ENCODE measurements around the gene CACNG1. TPM values are rescaled to one million over a fixed set of nuclear protein-coding genes. Genes with fewer than 3 reads are reported as not detected.
"Not testable (repeated sequence)": the region's sequence is repeated elsewhere in the genome, so short reads cannot be mapped to it uniquely, and the experiment has no call there.

Gene CACNG1
- total RNA-seq, 1 donor from 2014 or later = not detected

GRCh38 chr17:67078292-67078691, 33.9 kb downstream of the CACNG1 start:
- no peak for DNase-seq (ENCODE audit: low read depth in 2 of 2)

GRCh38 chr17:67079491-67079890, 35.1 kb downstream of the CACNG1 start:
- DNase-seq (ENCODE audit: low read depth in 2 of 2) = no peak

- no peak for DNase-seq (ENCODE audit: low read depth in 2 of 2)
Observed at GRCh38 chr17:67080804-67081203, 36.5 kb downstream of the CACNG1 start.

- DNase-seq (ENCODE audit: low read depth in 2 of 2) = no peak
Observed at GRCh38 chr17:67082107-67082506, 37.8 kb downstream of the CACNG1 start.

GRCh38 chr17:67085406-67085805, 41.1 kb downstream of the CACNG1 start:
- peak in 1 of 2 donors; percentile 50 for DNase-seq (ENCODE audit: low read depth in 2 of 2)

GRCh38 chr17:67088639-67089038, 44.3 kb downstream of the CACNG1 start:
- no peak for DNase-seq (ENCODE audit: low read depth in 2 of 2)

- no peak for DNase-seq (ENCODE audit: low read depth in 2 of 2)
Observed at GRCh38 chr17:67090341-67090740, 46.0 kb downstream of the CACNG1 start.

- DNase-seq (ENCODE audit: low read depth in 2 of 2) = peak in 1 of 2 donors; percentile 71
Observed at GRCh38 chr17:67092291-67092690, 47.9 kb downstream of the CACNG1 start.

GRCh38 chr17:67092710-67093109, 48.4 kb downstream of the CACNG1 start:
- DNase-seq (ENCODE audit: low read depth in 2 of 2) = not testable (repeated sequence)

- DNase-seq (ENCODE audit: low read depth in 2 of 2) = peak; percentile 53 to 59
Observed at GRCh38 chr17:67093348-67093747, 49.0 kb downstream of the CACNG1 start.

- peak in 1 of 2 donors; percentile 52 for DNase-seq (ENCODE audit: low read depth in 2 of 2)
Observed at GRCh38 chr17:67095291-67095690, 50.9 kb downstream of the CACNG1 start.

GRCh38 chr17:67095803-67096202, 51.4 kb downstream of the CACNG1 start:
- DNase-seq (ENCODE audit: low read depth in 2 of 2) = peak in 1 of 2 donors; percentile 35

GRCh38 chr17:67096609-67097008, 52.3 kb downstream of the CACNG1 start:
- DNase-seq (ENCODE audit: low read depth in 2 of 2) = no peak

GRCh38 chr17:67098006-67098405, 53.7 kb downstream of the CACNG1 start:
- DNase-seq (ENCODE audit: low read depth in 2 of 2) = no peak

GRCh38 chr17:67104641-67105040, 60.3 kb downstream of the CACNG1 start:
- DNase-seq (ENCODE audit: low read depth in 2 of 2) = not testable (repeated sequence)

- DNase-seq (ENCODE audit: low read depth in 2 of 2) = no peak
Observed at GRCh38 chr17:67105213-67105612, 60.9 kb downstream of the CACNG1 start.

Other genes starting within 250 kb of the CACNG1 start
- not detected in 2 replicates for gene CACNG5, start 209.4 kb upstream of the CACNG1 start, total RNA-seq
- gene CACNG4, start 79.8 kb upstream of the CACNG1 start, total RNA-seq = not detected in 2 replicates
- gene HELZ, start 200.6 kb downstream of the CACNG1 start, total RNA-seq = 17.7 and 32.1 TPM in 2 replicates